Transverse colon (tissue), 4 donors: ENCODE data around the gene NRSN2.

Experiments
- CTCF ChIP-seq, 5 experiments: fragments of 200-600 bp in 3 of 5; fragments of 450-650 bp in 2 of 5; sonication (generic) in 3 of 5; IDR thresholded peaks; 1 replicate in 2 of 5; 2 replicates in 3 of 5; pipeline ENCODE4 v1.5.1; 2016 to 2017; ENCODE audit warnings: antibody characterized with exemption in 5 of 5, inconsistent platforms in 3 of 5, mild to moderate bottlenecking in 2 of 5, moderate library complexity in 1 of 5
- EP300 ChIP-seq: sonication (generic); formaldehyde crosslinking; IDR thresholded peaks from one replicate; pipeline ENCODE4 v1.6.1; 2017; ENCODE audit warnings: antibody characterized with exemption, low read depth
- POLR2A ChIP-seq: fragments of 450-650 bp; IDR thresholded peaks from one replicate; pipeline ENCODE4 v1.6.1; 2016; ENCODE audit warnings: antibody characterized with exemption, mild to moderate bottlenecking, moderate library complexity
- POLR2AphosphoS5 ChIP-seq, 3 donors: sonication (generic); formaldehyde crosslinking; IDR thresholded peaks; one replicate each; pipeline ENCODE4 v1.6.1; 2016; ENCODE audit warnings: antibody characterized with exemption in 3 of 3

- TF ChIP-seq EP300 = no peak
- TF ChIP-seq CTCF (IDR thresholded peaks at IDR 0.05) = no peak
- TF ChIP-seq POLR2A = no peak
- no peak for TF ChIP-seq POLR2AphosphoS5 (IDR thresholded peaks at IDR 0.05)
Measured at GRCh38 chr20:373171-373890, 26.4 kb downstream of the NRSN2 start.
